ENCODE results near the gene LMAN2L.
A peak's percentile ranks its signal among the peaks of the same experiment; 100 is the strongest.

The LMAN2L gene

GRCh38 chr2:96747061-96747617, 7.3 kb upstream of the LMAN2L start:
- no peak overlapping the region for H3K4ac ChIP-seq (ENCODE audit: low read depth in 1 of 2, low read length in 2 of 2)
- no peak overlapping the region for H2BK5ac ChIP-seq (ENCODE audit: low read depth, low read length, poor library complexity, severe bottlenecking)
- no peak overlapping the region for H2BK120ac ChIP-seq (ENCODE audit: low read depth, low read length)
- H3K14ac ChIP-seq (ENCODE audit: low read length in 2 of 2): no peak overlapping the region
- H2AK5ac ChIP-seq (ENCODE audit: low read length, severe bottlenecking): no peak overlapping the region
- no peak overlapping the region for H2AFZ ChIP-seq (ENCODE audit: low read depth, low read length)
- no peaks in the 10 kb centered on the region for H3K79me1 ChIP-seq (replicated peaks; ENCODE audit: low read length, poor library complexity, severe bottlenecking)
- H3K9me3 ChIP-seq (ENCODE audit: control insufficient read depth, low read length): no peaks in the 10 kb centered on the region
- DNase-seq: no peak
- no peaks in the 10 kb centered on the region for H3K4me1 ChIP-seq (ENCODE audit: control insufficient read depth, insufficient read depth, low read depth, low read length)
- H3K9ac ChIP-seq (ENCODE audit: low read length): peak overlapping the region; percentile 9
- H3K4me2 ChIP-seq (ENCODE audit: low read length, poor library complexity, severe bottlenecking): no peak overlapping the region
- H3K18ac ChIP-seq (ENCODE audit: low read depth in 1 of 2, low read length in 2 of 2): no peak overlapping the region
- no peak overlapping the region for H3K27ac ChIP-seq (ENCODE audit: low read length, poor library complexity, severe bottlenecking)
- H3K36me3 ChIP-seq (ENCODE audit: control insufficient read depth in 1 of 2, insufficient read depth in 2 of 2, low read depth in 1 of 2, low read length in 2 of 2): no peaks in the 10 kb centered on the region
- H3K4me3 ChIP-seq (ENCODE audit: insufficient read depth in 1 of 2, low read depth in 1 of 2, low read length in 2 of 2): peak overlapping the region in 1 of 2 experiments; percentile 22
- 84% methylated on average over 2 of the region's 6 CpGs for WGBS
- H4K8ac ChIP-seq (ENCODE audit: low read length): no peak overlapping the region
- H2BK15ac ChIP-seq (ENCODE audit: low read depth, poor library complexity, severe bottlenecking): no peak overlapping the region
- no peak overlapping the region for H3K23ac ChIP-seq (ENCODE audit: low read length in 2 of 2)
- peaks cover 9 to 14% of the 10 kb centered on the region in 2 experiments for H3K27me3 ChIP-seq (ENCODE audit: control insufficient read depth in 1 of 2, insufficient read depth in 1 of 2, low read length in 2 of 2)
- H4K91ac ChIP-seq (ENCODE audit: low read length): no peak overlapping the region
- no peak overlapping the region for H2BK12ac ChIP-seq (ENCODE audit: low read length in 2 of 2)

- no peak overlapping the region for H2BK120ac ChIP-seq (ENCODE audit: low read depth, low read length)
- H3K27me3 ChIP-seq (ENCODE audit: control insufficient read depth in 1 of 2, insufficient read depth in 1 of 2, low read length in 2 of 2): no peaks in the 10 kb centered on the region
- H3K18ac ChIP-seq (ENCODE audit: low read depth in 1 of 2, low read length in 2 of 2): peak overlapping the region; percentile 77 to 80
- no peak overlapping the region for H4K8ac ChIP-seq (ENCODE audit: low read length)
- no peak overlapping the region for H2BK5ac ChIP-seq (ENCODE audit: low read depth, low read length, poor library complexity, severe bottlenecking)
- H3K4me2 ChIP-seq (ENCODE audit: low read length, poor library complexity, severe bottlenecking): peak overlapping the region; percentile 75
- H3K27ac ChIP-seq (ENCODE audit: low read length, poor library complexity, severe bottlenecking): peak overlapping the region; percentile 14
- H2AK5ac ChIP-seq (ENCODE audit: low read length, severe bottlenecking): no peak overlapping the region
- peaks cover 34% of the 10 kb centered on the region for H3K79me1 ChIP-seq (replicated peaks; ENCODE audit: low read length, poor library complexity, severe bottlenecking)
- peak overlapping the region in 1 of 2 experiments; percentile 6 for H3K14ac ChIP-seq (ENCODE audit: low read length in 2 of 2)
- 42% methylated on average over 4 of the region's 4 CpGs for WGBS
- no peak for DNase-seq
- H4K91ac ChIP-seq (ENCODE audit: low read length): peak overlapping the region; percentile 18
- H2AFZ ChIP-seq (ENCODE audit: low read depth, low read length): peak overlapping the region; percentile 54
- H3K9ac ChIP-seq (ENCODE audit: low read length): peak overlapping the region; percentile 93
- peak overlapping the region; percentile 94 to 95 for H3K4me3 ChIP-seq (ENCODE audit: insufficient read depth in 1 of 2, low read depth in 1 of 2, low read length in 2 of 2)
- H3K23ac ChIP-seq (ENCODE audit: low read length in 2 of 2): no peak overlapping the region
- H3K9me3 ChIP-seq (ENCODE audit: control insufficient read depth, low read length): no peaks in the 10 kb centered on the region
- H3K4ac ChIP-seq (ENCODE audit: low read depth in 1 of 2, low read length in 2 of 2): peak overlapping the region; percentile 42 to 70
- H2BK15ac ChIP-seq (ENCODE audit: low read depth, poor library complexity, severe bottlenecking): no peak overlapping the region
- H3K36me3 ChIP-seq (ENCODE audit: control insufficient read depth in 1 of 2, insufficient read depth in 2 of 2, low read depth in 1 of 2, low read length in 2 of 2): peaks cover 6 to 29% of the 10 kb centered on the region in 2 experiments
- no peak overlapping the region for H2BK12ac ChIP-seq (ENCODE audit: low read length in 2 of 2)
- H3K4me1 ChIP-seq (ENCODE audit: control insufficient read depth, insufficient read depth, low read depth, low read length): no peaks in the 10 kb centered on the region
Observed at GRCh38 chr2:96739076-96739632, 710 bp downstream of the LMAN2L start.

GRCh38 chr2:96737831-96738230, 2.0 kb downstream of the LMAN2L start:
- H3K4me2 ChIP-seq (ENCODE audit: low read length, poor library complexity, severe bottlenecking): no peak overlapping the region
- H3K27me3 ChIP-seq (ENCODE audit: control insufficient read depth in 1 of 2, insufficient read depth in 1 of 2, low read length in 2 of 2): no peaks in the 10 kb centered on the region
- H3K18ac ChIP-seq (ENCODE audit: low read depth in 1 of 2, low read length in 2 of 2): no peak overlapping the region
- H2BK15ac ChIP-seq (ENCODE audit: low read depth, poor library complexity, severe bottlenecking): no peak overlapping the region
- H3K36me3 ChIP-seq (ENCODE audit: control insufficient read depth in 1 of 2, insufficient read depth in 2 of 2, low read depth in 1 of 2, low read length in 2 of 2): peaks cover 11 to 42% of the 10 kb centered on the region in 2 experiments
- WGBS: 81% methylated on average over 2 of the region's 2 CpGs
- peaks cover 34% of the 10 kb centered on the region for H3K79me1 ChIP-seq (replicated peaks; ENCODE audit: low read length, poor library complexity, severe bottlenecking)
- no peak overlapping the region for H2BK5ac ChIP-seq (ENCODE audit: low read depth, low read length, poor library complexity, severe bottlenecking)
- no peak overlapping the region for H2AK5ac ChIP-seq (ENCODE audit: low read length, severe bottlenecking)
- no peak overlapping the region for H4K91ac ChIP-seq (ENCODE audit: low read length)
- H2AFZ ChIP-seq (ENCODE audit: low read depth, low read length): no peak overlapping the region
- no peak overlapping the region for H3K27ac ChIP-seq (ENCODE audit: low read length, poor library complexity, severe bottlenecking)
- H3K23ac ChIP-seq (ENCODE audit: low read length in 2 of 2): no peak overlapping the region
- no peak overlapping the region for H3K4me3 ChIP-seq (ENCODE audit: insufficient read depth in 1 of 2, low read depth in 1 of 2, low read length in 2 of 2)
- no peak overlapping the region for H3K14ac ChIP-seq (ENCODE audit: low read length in 2 of 2)
- no peak for DNase-seq
- H4K8ac ChIP-seq (ENCODE audit: low read length): no peak overlapping the region
- H3K9ac ChIP-seq (ENCODE audit: low read length): no peak overlapping the region
- no peak overlapping the region for H3K4ac ChIP-seq (ENCODE audit: low read depth in 1 of 2, low read length in 2 of 2)
- no peaks in the 10 kb centered on the region for H3K4me1 ChIP-seq (ENCODE audit: control insufficient read depth, insufficient read depth, low read depth, low read length)
- no peak overlapping the region for H2BK120ac ChIP-seq (ENCODE audit: low read depth, low read length)
- H2BK12ac ChIP-seq (ENCODE audit: low read length in 2 of 2): no peak overlapping the region
- H3K9me3 ChIP-seq (ENCODE audit: control insufficient read depth, low read length): no peaks in the 10 kb centered on the region

- Histone ChIP-seq H3K36me3 (ENCODE audit: control insufficient read depth in 1 of 2, insufficient read depth in 2 of 2, low read depth in 1 of 2, low read length in 2 of 2) (peaks cover 16 to 45% of the 10 kb centered on the region in 2 experiments), H4K8ac (ENCODE audit: low read length) (no peak overlapping the region), H3K4me1 (ENCODE audit: control insufficient read depth, insufficient read depth, low read depth, low read length) (no peaks in the 10 kb centered on the region), H3K27me3 (ENCODE audit: control insufficient read depth in 1 of 2, insufficient read depth in 1 of 2, low read length in 2 of 2) (no peaks in the 10 kb centered on the region), H2AFZ (ENCODE audit: low read depth, low read length) (no peak overlapping the region), H2AK5ac (ENCODE audit: low read length, severe bottlenecking) (no peak overlapping the region), H3K23ac (ENCODE audit: low read length in 2 of 2) (no peak overlapping the region), H3K9ac (ENCODE audit: low read length) (no peak overlapping the region), H3K27ac (ENCODE audit: low read length, poor library complexity, severe bottlenecking) (no peak overlapping the region), H3K9me3 (ENCODE audit: control insufficient read depth, low read length) (no peaks in the 10 kb centered on the region), H2BK5ac (ENCODE audit: low read depth, low read length, poor library complexity, severe bottlenecking) (no peak overlapping the region), H3K79me1 (replicated peaks; ENCODE audit: low read length, poor library complexity, severe bottlenecking) (peaks cover 34% of the 10 kb centered on the region), H3K18ac (ENCODE audit: low read depth in 1 of 2, low read length in 2 of 2) (no peak overlapping the region), H3K4me3 (ENCODE audit: insufficient read depth in 1 of 2, low read depth in 1 of 2, low read length in 2 of 2) (no peak overlapping the region), H2BK120ac (ENCODE audit: low read depth, low read length) (no peak overlapping the region), H2BK12ac (ENCODE audit: low read length in 2 of 2) (no peak overlapping the region), H3K4ac (ENCODE audit: low read depth in 1 of 2, low read length in 2 of 2) (no peak overlapping the region), H2BK15ac (ENCODE audit: low read depth, poor library complexity, severe bottlenecking) (no peak overlapping the region), H3K4me2 (ENCODE audit: low read length, poor library complexity, severe bottlenecking) (no peak overlapping the region), H4K91ac (ENCODE audit: low read length) (no peak overlapping the region), H3K14ac (ENCODE audit: low read length in 2 of 2) (no peak overlapping the region)
- 89% methylated on average over 2 of the region's 2 CpGs for WGBS
- no peak for DNase-seq
Observed at GRCh38 chr2:96737251-96737650, 2.6 kb downstream of the LMAN2L start.
